Measurements from ENCODE around the gene SFMBT2. TPM values are rescaled to one million over a fixed set of nuclear protein-coding genes. Genes with fewer than 3 reads are reported as not detected.
A peak's percentile ranks its signal among the peaks of the same experiment; 100 is the strongest.

SFMBT2 gene
- polyA plus RNA-seq, 1 experiment: 0.06 TPM

DNA sequence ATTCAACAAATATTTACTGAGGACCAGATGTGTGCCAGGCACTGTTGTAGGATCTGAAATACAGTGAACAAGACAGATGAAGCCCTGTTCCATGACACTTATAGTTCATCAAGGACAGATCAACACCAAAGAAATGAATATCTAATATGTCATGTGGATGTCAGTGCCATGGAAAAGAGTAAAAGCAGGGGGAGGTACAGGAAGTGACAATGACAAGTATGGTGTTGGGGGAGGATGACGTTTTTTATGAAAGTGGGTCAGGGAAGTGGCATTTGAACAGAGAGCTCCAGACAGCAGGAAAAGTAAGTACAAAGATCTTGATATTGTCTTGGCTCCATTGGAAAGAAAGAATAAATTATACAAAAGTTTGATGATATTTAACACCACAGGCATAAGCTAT lies 7.0 kb upstream of the SFMBT2 start:
- TF ChIP-seq, protein P1, sequence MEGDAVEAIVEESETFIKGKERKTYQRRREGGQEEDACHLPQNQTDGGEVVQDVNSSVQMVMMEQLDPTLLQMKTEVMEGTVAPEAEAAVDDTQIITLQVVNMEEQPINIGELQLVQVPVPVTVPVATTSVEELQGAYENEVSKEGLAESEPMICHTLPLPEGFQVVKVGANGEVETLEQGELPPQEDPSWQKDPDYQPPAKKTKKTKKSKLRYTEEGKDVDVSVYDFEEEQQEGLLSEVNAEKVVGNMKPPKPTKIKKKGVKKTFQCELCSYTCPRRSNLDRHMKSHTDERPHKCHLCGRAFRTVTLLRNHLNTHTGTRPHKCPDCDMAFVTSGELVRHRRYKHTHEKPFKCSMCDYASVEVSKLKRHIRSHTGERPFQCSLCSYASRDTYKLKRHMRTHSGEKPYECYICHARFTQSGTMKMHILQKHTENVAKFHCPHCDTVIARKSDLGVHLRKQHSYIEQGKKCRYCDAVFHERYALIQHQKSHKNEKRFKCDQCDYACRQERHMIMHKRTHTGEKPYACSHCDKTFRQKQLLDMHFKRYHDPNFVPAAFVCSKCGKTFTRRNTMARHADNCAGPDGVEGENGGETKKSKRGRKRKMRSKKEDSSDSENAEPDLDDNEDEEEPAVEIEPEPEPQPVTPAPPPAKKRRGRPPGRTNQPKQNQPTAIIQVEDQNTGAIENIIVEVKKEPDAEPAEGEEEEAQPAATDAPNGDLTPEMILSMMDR (IDR thresholded peaks at IDR 0.05; ENCODE audit: insufficient read depth, low read depth, low read length): no peak
- peaks cover 4% of the 10 kb centered on the region for H3K27me3 ChIP-seq (ENCODE audit: control insufficient read depth, insufficient read depth, low read length)
- CTCF ChIA-PET: interaction anchor here (1.8 to 2.9 kb wide), 3 partner anchors 745 to 750 kb away, joined by 5 to 24 read pairs (median 6); no protein-coding TSS in a partner anchor
- no peak for DNase-seq (ENCODE audit: low read depth)
- POLR2A ChIA-PET: no interaction called here
- H3K36me3 ChIP-seq (ENCODE audit: control insufficient read depth, insufficient read depth, low read length): no peaks in the 10 kb centered on the region
- H3K4me3 ChIP-seq (ENCODE audit: low read depth, low read length): no peak overlapping the region

DNA sequence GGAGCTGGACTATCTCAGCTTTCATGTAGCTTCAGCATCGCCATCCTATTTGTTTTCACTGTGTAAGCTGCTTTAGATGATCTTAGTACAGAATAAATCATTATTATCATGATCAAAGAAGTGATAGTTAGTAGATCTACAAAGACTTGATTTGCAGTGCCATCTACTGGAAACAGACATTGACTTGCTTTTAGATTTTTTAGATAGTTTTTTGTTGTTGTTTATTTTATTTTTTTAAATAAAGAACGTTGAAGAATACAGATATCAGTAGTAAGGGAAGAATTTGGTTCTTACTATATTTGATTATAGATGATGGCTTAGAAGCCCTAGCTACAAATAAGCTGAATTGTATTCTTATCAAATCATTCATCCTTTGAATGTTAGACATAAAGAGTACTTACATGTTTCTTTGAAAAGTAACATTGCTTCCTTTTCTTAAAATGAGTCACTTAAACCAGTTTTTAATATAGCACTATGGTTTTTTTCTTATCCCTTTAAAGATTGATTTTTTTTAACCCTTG lies 6.3 kb upstream of the SFMBT2 start:
- TF ChIP-seq, protein P1 (IDR thresholded peaks at IDR 0.05; ENCODE audit: insufficient read depth, low read depth, low read length): peak; percentile 35; the same call in 1 of the 2 replicates
- no peak overlapping the region for H3K4me3 ChIP-seq (ENCODE audit: low read depth, low read length)
- no peak for DNase-seq (ENCODE audit: low read depth)
- POLR2A ChIA-PET: interaction anchor here (0.7 kb wide), 1 partner anchor 536 kb away, joined by 3 read pairs; no protein-coding TSS in a partner anchor
- H3K36me3 ChIP-seq (ENCODE audit: control insufficient read depth, insufficient read depth, low read length): no peaks in the 10 kb centered on the region
- CTCF ChIA-PET: interaction anchor here (0.5 to 2.9 kb wide), 6 partner anchors 119 to 748 kb away, joined by 3 to 24 read pairs (median 3); no protein-coding TSS in a partner anchor
- peaks cover 10% of the 10 kb centered on the region for H3K27me3 ChIP-seq (ENCODE audit: control insufficient read depth, insufficient read depth, low read length)

DNA sequence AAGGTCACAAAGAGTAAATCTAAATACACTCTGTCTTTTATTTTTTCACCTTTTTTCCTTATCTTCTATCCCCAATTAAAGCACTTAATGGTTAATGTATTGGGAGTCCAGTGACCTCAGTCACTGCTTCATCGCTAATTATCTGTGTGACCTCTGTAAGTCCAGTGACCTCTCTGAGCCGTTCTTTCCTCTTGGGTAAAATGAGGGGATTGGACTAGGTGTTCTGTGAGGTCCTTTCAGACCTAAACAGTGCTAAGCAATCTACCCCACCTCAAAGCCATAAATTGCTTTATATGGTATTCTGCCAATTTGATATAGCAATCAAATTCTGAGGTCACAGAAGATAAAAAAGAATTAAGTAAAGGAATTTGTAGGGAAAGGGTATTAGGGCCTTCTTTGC lies 3.9 kb upstream of the SFMBT2 start:
- POLR2A ChIA-PET: no interaction called here
- H3K27me3 ChIP-seq (ENCODE audit: control insufficient read depth, insufficient read depth, low read length): peaks cover 21% of the 10 kb centered on the region
- no peak overlapping the region for H3K4me3 ChIP-seq (ENCODE audit: low read depth, low read length)
- no peaks in the 10 kb centered on the region for H3K36me3 ChIP-seq (ENCODE audit: control insufficient read depth, insufficient read depth, low read length)
- no peak for DNase-seq (ENCODE audit: low read depth)
- CTCF ChIA-PET: interaction anchor here (0.8 to 2.9 kb wide), 2 partner anchors 497 to 746 kb away, joined by 4 to 24 read pairs; no protein-coding TSS in a partner anchor
- TF ChIP-seq, protein P1 (IDR thresholded peaks at IDR 0.05; ENCODE audit: insufficient read depth, low read depth, low read length): no peak

DNA sequence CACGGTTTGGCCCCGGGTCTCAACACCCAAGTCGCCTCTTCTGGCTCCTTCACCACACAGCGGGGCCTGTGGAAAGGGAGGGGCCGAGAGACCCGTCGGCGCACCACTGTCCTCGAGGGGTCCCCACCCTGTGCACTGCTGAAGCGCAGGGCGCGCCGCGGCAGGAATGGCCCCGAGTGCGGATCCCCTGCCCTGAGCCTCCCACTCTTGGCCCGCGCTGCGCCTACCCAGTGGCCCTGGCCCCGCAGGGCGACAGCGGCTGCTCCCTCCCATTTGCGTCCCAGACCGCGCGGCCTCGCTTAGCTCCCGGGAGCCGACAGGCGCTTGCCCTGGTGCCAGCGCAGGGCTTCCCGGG lies 2.1 kb upstream of the SFMBT2 start:
- no peak for DNase-seq (ENCODE audit: low read depth)
- TF ChIP-seq, protein P1 (IDR thresholded peaks at IDR 0.05; ENCODE audit: insufficient read depth, low read depth, low read length): no peak
- H3K4me3 ChIP-seq (ENCODE audit: low read depth, low read length): no peak overlapping the region
- POLR2A ChIA-PET: no interaction called here
- H3K27me3 ChIP-seq (ENCODE audit: control insufficient read depth, insufficient read depth, low read length): peaks cover 36% of the 10 kb centered on the region
- CTCF ChIA-PET: no interaction called here
- no peaks in the 10 kb centered on the region for H3K36me3 ChIP-seq (ENCODE audit: control insufficient read depth, insufficient read depth, low read length)

DNA sequence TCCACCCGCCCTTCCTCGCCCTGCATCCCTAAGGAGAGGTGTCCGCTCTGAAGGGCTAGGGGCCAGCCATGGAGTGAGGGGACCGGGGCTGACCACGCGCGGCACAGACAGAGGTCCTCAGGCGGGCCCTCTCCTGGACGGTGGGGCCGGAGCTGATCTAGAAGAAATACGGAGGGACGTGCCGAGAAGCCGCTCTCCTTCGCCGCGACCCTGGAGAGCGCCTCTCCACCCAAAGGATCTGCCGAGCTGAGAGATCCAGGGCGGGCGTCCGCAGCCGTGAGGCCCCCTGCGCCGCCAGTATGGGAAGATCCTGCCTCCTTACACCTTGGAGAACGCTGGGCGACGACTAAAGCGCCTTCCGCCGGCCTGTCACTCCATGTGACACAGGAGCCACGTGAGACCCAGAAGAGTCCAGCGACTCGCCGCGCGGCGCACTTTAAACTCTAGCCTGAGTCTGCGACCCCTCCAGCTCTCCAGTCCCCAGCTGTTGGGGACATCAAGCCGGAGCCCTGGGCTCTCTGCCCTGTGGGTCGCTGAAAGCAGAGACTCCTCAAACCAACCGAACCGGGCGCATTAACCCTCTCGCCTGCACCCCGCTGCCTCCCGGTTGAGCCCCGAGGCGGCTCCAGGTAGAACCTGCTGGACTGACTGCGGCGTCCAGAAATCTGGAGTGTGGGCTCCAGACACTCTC lies 1.5 kb upstream of the SFMBT2 start:
- Histone ChIP-seq H3K4me3 (ENCODE audit: low read depth, low read length) (no peak overlapping the region), H3K36me3 (ENCODE audit: control insufficient read depth, insufficient read depth, low read length) (no peaks in the 10 kb centered on the region), H3K27me3 (ENCODE audit: control insufficient read depth, insufficient read depth, low read length) (peaks cover 38% of the 10 kb centered on the region)
- ChIA-PET POLR2A (no interaction called here), CTCF (interaction anchor here (1.1 kb wide), 1 partner anchor 1210 kb away, joined by 3 read pairs; the partner anchor contains the start of gene PFKFB3)
- TF ChIP-seq, protein P1 (IDR thresholded peaks at IDR 0.05; ENCODE audit: insufficient read depth, low read depth, low read length): no peak
- no peak for DNase-seq (ENCODE audit: low read depth)
